ENCODE data around the gene DNAJA3. TPM values are rescaled to one million over a fixed set of nuclear protein-coding genes. Genes with fewer than 3 reads are reported as not detected.

The DNAJA3 gene
- total RNA-seq, 1 donor from 2014 or later, result 71.2 TPM

- no peak for DNase-seq (ENCODE audit: low read depth)
- no peak for TF ChIP-seq CTCF (IDR thresholded peaks at IDR 0.05; ENCODE audit: insufficient read depth, low read length, poor library complexity, severe bottlenecking)
- Histone ChIP-seq H3K36me3 (ENCODE audit: control insufficient read depth, insufficient read depth, low read length) (no peaks in the 10 kb centered on the region), H3K27me3 (ENCODE audit: control insufficient read depth, insufficient read depth, low read length) (no peaks in the 10 kb centered on the region), H3K4me3 (ENCODE audit: low read depth, low read length) (peak overlapping the region; percentile 83)
Observed at GRCh38 chr16:4415538-4416199, 10.0 kb upstream of the DNAJA3 start.

- no peak for TF ChIP-seq CTCF (IDR thresholded peaks at IDR 0.05; ENCODE audit: insufficient read depth, low read length, poor library complexity, severe bottlenecking)
- Histone ChIP-seq H3K4me3 (ENCODE audit: low read depth, low read length) (peak within 1 kb of the TSS; percentile 83), H3K27me3 (ENCODE audit: control insufficient read depth, insufficient read depth, low read length) (no peaks in the 10 kb centered on the region), H3K36me3 (ENCODE audit: control insufficient read depth, insufficient read depth, low read length) (no peaks in the 10 kb centered on the region)
- DNase-seq (ENCODE audit: low read depth), result no peak
Observed at GRCh38 chr16:4416200-4417032, 9.3 kb upstream of the DNAJA3 start, which contains the start of gene CORO7. TSS of gene CORO7 (minus strand) at chr16:4416596. CDS start at chr16:4416518, 78 bp downstream.

GRCh38 chr16:4419402-4419959, 6.2 kb upstream of the DNAJA3 start:
- DNase-seq (ENCODE audit: low read depth), result no peak
- no peak overlapping the region for H3K4me3 ChIP-seq (ENCODE audit: low read depth, low read length)
- no peaks in the 10 kb centered on the region for H3K27me3 ChIP-seq (ENCODE audit: control insufficient read depth, insufficient read depth, low read length)
- no peaks in the 10 kb centered on the region for H3K36me3 ChIP-seq (ENCODE audit: control insufficient read depth, insufficient read depth, low read length)
- TF ChIP-seq CTCF (IDR thresholded peaks at IDR 0.05; ENCODE audit: insufficient read depth, low read length, poor library complexity, severe bottlenecking), result no peak

- H3K4me3 ChIP-seq (ENCODE audit: low read depth, low read length), result no peak overlapping the region
- H3K36me3 ChIP-seq (ENCODE audit: control insufficient read depth, insufficient read depth, low read length), result no peaks in the 10 kb centered on the region
- H3K27me3 ChIP-seq (ENCODE audit: control insufficient read depth, insufficient read depth, low read length), result no peaks in the 10 kb centered on the region
- no peak for TF ChIP-seq CTCF (IDR thresholded peaks at IDR 0.05; ENCODE audit: insufficient read depth, low read length, poor library complexity, severe bottlenecking)
- no peak for DNase-seq (ENCODE audit: low read depth)
Observed at GRCh38 chr16:4420505-4421105, 5.1 kb upstream of the DNAJA3 start.

- H3K27me3 ChIP-seq (ENCODE audit: control insufficient read depth, insufficient read depth, low read length), result no peaks in the 10 kb centered on the region
- no peak for DNase-seq (ENCODE audit: low read depth)
- TF ChIP-seq CTCF (IDR thresholded peaks at IDR 0.05; ENCODE audit: insufficient read depth, low read length, poor library complexity, severe bottlenecking), result no peak
- H3K36me3 ChIP-seq (ENCODE audit: control insufficient read depth, insufficient read depth, low read length), result no peaks in the 10 kb centered on the region
- peak overlapping the region; percentile 63 for H3K4me3 ChIP-seq (ENCODE audit: low read depth, low read length)
Observed at GRCh38 chr16:4426021-4426684, 485 bp downstream of the DNAJA3 start.

All from kidney epithelial cell (primary cell).